ENCODE data around the gene CBX4. TPM values are rescaled to one million over a fixed set of nuclear protein-coding genes. Genes with fewer than 3 reads are reported as not detected.

CBX4 gene
- total and polyA plus RNA-seq, 2 of the 13 experiments (the other 11 are each of a cell fraction or from before 2014, with no cell fraction given): 25.8 to 50.8 TPM

DNA sequence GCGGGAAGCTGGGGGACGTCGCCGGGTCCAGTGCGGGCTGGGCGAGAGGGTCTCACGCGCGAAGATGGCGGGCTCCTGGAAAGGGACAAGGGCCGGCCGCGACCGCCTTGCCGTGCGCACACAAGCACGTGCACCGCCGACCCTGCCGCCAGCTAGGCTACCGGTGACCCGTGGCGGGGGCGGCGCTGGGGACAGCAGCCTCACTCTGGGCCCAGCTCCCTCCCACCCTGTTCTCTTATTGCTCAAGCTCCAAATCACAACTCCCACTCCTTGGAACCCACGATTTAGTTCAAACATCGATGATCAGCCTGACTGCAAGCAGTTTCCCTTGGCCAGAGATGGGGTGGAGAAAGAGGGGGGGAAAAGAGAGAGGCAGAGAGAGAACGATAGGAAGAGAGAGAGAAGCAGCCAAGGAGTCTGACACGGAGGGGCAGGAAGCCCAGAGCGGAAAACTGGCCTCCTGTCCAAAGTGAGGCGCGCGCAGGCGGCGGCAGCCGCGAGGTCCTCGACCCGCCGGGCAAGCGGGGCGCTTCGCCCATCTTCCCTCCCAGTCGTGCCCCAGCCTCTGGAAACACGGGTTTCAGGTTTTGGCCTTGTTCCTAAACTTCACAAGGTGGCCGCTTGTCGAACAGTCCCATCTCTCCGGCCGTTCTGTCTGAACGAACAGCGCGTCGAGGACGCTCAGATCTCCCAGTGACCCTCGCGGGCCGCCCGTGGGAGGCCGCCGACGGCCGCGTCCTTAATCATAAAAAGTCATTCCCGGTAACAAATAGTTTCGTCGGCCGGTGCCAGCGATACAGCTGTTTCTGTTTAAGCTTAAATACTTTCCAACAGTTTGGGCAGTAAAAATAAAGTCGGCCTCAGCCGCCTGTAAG, 40.7 kb downstream of the CBX4 start (continued):
- no peak for TF ChIP-seq ZNF468 (CRISPR knock-in tag; IDR thresholded peaks at IDR 0.05)
- TF ChIP-seq, protein P1, sequence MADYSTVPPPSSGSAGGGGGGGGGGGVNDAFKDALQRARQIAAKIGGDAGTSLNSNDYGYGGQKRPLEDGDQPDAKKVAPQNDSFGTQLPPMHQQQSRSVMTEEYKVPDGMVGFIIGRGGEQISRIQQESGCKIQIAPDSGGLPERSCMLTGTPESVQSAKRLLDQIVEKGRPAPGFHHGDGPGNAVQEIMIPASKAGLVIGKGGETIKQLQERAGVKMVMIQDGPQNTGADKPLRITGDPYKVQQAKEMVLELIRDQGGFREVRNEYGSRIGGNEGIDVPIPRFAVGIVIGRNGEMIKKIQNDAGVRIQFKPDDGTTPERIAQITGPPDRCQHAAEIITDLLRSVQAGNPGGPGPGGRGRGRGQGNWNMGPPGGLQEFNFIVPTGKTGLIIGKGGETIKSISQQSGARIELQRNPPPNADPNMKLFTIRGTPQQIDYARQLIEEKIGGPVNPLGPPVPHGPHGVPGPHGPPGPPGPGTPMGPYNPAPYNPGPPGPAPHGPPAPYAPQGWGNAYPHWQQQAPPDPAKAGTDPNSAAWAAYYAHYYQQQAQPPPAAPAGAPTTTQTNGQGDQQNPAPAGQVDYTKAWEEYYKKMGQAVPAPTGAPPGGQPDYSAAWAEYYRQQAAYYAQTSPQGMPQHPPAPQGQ (CRISPR knock-in tag; IDR thresholded peaks at IDR 0.05; ENCODE audit: borderline replicate concordance): no peak
- TF ChIP-seq ZNF792 (CRISPR knock-in tag; IDR thresholded peaks at IDR 0.05): no peak
- TF ChIP-seq TMF1 (CRISPR knock-in tag; IDR thresholded peaks at IDR 0.05; ENCODE audit: low read depth): no peak
- TF ChIP-seq ZFAT (CRISPR knock-in tag; conservative IDR thresholded peaks at IDR 0.05): no peak
- 0 out of 2 replicates have a peak, but pooled peaks have one; percentile 54 for TF ChIP-seq RFXAP (CRISPR knock-in tag; IDR thresholded peaks at IDR 0.05; ENCODE audit: borderline replicate concordance)
- TF ChIP-seq CBX1 (IDR thresholded peaks at IDR 0.05; ENCODE audit: low read depth): no peak
- TF ChIP-seq ZNF746 (CRISPR knock-in tag; IDR thresholded peaks at IDR 0.05): peak; percentile 18; the same call in 1 of the 2 replicates
- TF ChIP-seq, protein P2, sequence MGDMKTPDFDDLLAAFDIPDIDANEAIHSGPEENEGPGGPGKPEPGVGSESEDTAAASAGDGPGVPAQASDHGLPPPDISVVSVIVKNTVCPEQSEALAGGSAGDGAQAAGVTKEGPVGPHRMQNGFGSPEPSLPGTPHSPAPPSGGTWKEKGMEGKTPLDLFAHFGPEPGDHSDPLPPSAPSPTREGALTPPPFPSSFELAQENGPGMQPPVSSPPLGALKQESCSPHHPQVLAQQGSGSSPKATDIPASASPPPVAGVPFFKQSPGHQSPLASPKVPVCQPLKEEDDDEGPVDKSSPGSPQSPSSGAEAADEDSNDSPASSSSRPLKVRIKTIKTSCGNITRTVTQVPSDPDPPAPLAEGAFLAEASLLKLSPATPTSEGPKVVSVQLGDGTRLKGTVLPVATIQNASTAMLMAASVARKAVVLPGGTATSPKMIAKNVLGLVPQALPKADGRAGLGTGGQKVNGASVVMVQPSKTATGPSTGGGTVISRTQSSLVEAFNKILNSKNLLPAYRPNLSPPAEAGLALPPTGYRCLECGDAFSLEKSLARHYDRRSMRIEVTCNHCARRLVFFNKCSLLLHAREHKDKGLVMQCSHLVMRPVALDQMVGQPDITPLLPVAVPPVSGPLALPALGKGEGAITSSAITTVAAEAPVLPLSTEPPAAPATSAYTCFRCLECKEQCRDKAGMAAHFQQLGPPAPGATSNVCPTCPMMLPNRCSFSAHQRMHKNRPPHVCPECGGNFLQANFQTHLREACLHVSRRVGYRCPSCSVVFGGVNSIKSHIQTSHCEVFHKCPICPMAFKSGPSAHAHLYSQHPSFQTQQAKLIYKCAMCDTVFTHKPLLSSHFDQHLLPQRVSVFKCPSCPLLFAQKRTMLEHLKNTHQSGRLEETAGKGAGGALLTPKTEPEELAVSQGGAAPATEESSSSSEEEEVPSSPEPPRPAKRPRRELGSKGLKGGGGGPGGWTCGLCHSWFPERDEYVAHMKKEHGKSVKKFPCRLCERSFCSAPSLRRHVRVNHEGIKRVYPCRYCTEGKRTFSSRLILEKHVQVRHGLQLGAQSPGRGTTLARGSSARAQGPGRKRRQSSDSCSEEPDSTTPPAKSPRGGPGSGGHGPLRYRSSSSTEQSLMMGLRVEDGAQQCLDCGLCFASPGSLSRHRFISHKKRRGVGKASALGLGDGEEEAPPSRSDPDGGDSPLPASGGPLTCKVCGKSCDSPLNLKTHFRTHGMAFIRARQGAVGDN (CRISPR knock-in tag; IDR thresholded peaks at IDR 0.05): peak; percentile 92
- no peak for TF ChIP-seq PAWR (CRISPR knock-in tag; IDR thresholded peaks at IDR 0.05; ENCODE audit: borderline replicate concordance)
- peak; percentile 95 for TF ChIP-seq ZBTB38 (CRISPR knock-in tag; IDR thresholded peaks at IDR 0.05)
- TF ChIP-seq, protein P3, sequence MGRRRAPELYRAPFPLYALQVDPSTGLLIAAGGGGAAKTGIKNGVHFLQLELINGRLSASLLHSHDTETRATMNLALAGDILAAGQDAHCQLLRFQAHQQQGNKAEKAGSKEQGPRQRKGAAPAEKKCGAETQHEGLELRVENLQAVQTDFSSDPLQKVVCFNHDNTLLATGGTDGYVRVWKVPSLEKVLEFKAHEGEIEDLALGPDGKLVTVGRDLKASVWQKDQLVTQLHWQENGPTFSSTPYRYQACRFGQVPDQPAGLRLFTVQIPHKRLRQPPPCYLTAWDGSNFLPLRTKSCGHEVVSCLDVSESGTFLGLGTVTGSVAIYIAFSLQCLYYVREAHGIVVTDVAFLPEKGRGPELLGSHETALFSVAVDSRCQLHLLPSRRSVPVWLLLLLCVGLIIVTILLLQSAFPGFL (CRISPR knock-in tag; IDR thresholded peaks at IDR 0.05): no peak
- TF ChIP-seq, protein P4, sequence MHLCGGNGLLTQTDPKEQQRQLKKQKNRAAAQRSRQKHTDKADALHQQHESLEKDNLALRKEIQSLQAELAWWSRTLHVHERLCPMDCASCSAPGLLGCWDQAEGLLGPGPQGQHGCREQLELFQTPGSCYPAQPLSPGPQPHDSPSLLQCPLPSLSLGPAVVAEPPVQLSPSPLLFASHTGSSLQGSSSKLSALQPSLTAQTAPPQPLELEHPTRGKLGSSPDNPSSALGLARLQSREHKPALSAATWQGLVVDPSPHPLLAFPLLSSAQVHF (CRISPR knock-in tag; IDR thresholded peaks at IDR 0.05): no peak
- TF ChIP-seq, protein P5, sequence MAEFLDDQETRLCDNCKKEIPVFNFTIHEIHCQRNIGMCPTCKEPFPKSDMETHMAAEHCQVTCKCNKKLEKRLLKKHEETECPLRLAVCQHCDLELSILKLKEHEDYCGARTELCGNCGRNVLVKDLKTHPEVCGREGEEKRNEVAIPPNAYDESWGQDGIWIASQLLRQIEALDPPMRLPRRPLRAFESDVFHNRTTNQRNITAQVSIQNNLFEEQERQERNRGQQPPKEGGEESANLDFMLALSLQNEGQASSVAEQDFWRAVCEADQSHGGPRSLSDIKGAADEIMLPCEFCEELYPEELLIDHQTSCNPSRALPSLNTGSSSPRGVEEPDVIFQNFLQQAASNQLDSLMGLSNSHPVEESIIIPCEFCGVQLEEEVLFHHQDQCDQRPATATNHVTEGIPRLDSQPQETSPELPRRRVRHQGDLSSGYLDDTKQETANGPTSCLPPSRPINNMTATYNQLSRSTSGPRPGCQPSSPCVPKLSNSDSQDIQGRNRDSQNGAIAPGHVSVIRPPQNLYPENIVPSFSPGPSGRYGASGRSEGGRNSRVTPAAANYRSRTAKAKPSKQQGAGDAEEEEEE (CRISPR knock-in tag; IDR thresholded peaks at IDR 0.05; ENCODE audit: borderline replicate concordance): no peak
- TF ChIP-seq HNRNPK (IDR thresholded peaks at IDR 0.05; ENCODE audit: low read depth, low read length, poor library complexity, severe bottlenecking): no peak
- TF ChIP-seq NR1H2 (CRISPR knock-in tag; IDR thresholded peaks at IDR 0.05; ENCODE audit: borderline replicate concordance, low read depth): 0 out of 2 replicates have a peak, but pooled peaks have one; percentile 8
- TF ChIP-seq NAIF1 (CRISPR knock-in tag; IDR thresholded peaks at IDR 0.05; ENCODE audit: borderline replicate concordance): no peak
